HepG2 (cell line): ENCODE data around the gene TXN2. TPM values are rescaled to one million over a fixed set of nuclear protein-coding genes. Genes with fewer than 3 reads are reported as not detected.

Source experiments
- EED ChIP-seq: sonication (generic); formaldehyde crosslinking; IDR thresholded peaks from 2 replicates; pipeline ENCODE4 v1.5.0; 2020; ENCODE audit warnings: mild to moderate bottlenecking, missing genetic modification reagents
- FOSL1 ChIP-seq: sonication (generic); formaldehyde crosslinking; IDR thresholded peaks from 2 replicates; pipeline ENCODE4 v1.9.0; 2021; ENCODE audit warnings: missing genetic modification reagents, borderline replicate concordance
- HDAC2 ChIP-seq: sonication (generic); formaldehyde crosslinking; IDR thresholded peaks from 2 replicates; pipeline ENCODE4 v1.4.0; 2020; ENCODE audit warnings: missing genetic modification reagents
- PITX1 ChIP-seq: sonication (generic); formaldehyde crosslinking; IDR thresholded peaks from 2 replicates; pipeline ENCODE4 v1.5.1; 2020; ENCODE audit warnings: mild to moderate bottlenecking, missing genetic modification reagents
- SMARCC2 ChIP-seq: fragments of 450-650 bp; IDR thresholded peaks from 2 replicates; pipeline ENCODE4 v1.6.1; 2017; ENCODE audit warnings: antibody characterized with exemption, mild to moderate bottlenecking
- SOX5 ChIP-seq: IDR thresholded peaks from 2 replicates; pipeline ENCODE4 v1.6.1; 2016; ENCODE audit warnings: borderline replicate concordance
- TBX3 ChIP-seq: fragments of 450-650 bp; IDR thresholded peaks from 2 replicates; pipeline ENCODE4 v1.6.1; 2017; ENCODE audit warnings: antibody characterized with exemption, mild to moderate bottlenecking, inconsistent platforms, borderline replicate concordance
- TCF7L2 ChIP-seq: IDR thresholded peaks from 2 replicates; pipeline ENCODE4 v1.6.1; 2011; ENCODE audit warnings: mild to moderate bottlenecking, low read depth, low read length, moderate library complexity
- THAP9 ChIP-seq: sonication (generic); formaldehyde crosslinking; IDR thresholded peaks from 2 replicates; pipeline ENCODE4; 2020; ENCODE audit warnings: missing genetic modification reagents, mild to moderate bottlenecking, borderline replicate concordance
- ZFP90 ChIP-seq: sonication (generic); formaldehyde crosslinking; IDR thresholded peaks from 2 replicates; pipeline ENCODE4 v1.8.0; 2022; ENCODE audit warnings: missing genetic modification reagents, mild to moderate bottlenecking, inconsistent platforms, borderline replicate concordance
- ZNF431 ChIP-seq: sonication (generic); formaldehyde crosslinking; IDR thresholded peaks from 2 replicates; pipeline ENCODE4 v1.9.0; 2022; ENCODE audit warnings: missing genetic modification reagents, low read depth, mild to moderate bottlenecking, borderline replicate concordance
- ZNF616 ChIP-seq: sonication (generic); formaldehyde crosslinking; IDR thresholded peaks from 2 replicates; pipeline ENCODE4 v1.5.0; 2020; ENCODE audit warnings: low read depth, mild to moderate bottlenecking, missing genetic modification reagents
- polyA plus RNA-seq, 8 experiments: library from polyadenylated mRNA; depleted of rRNA in 3 of 8; stranded (reverse) in 7 of 8; unstranded in 1 of 8; fragments of >200 nt; fragmentation: Illumina TruSeq in 4 of 8; extraction: Trizol in 4 of 8; gene quantifications; 2 replicates each; pipeline versions ENCODE4 v1.2.1 to v1.2.3, GENCODE V29; 2011 to 2016; ENCODE audit warnings: low read depth in 4 of 8, missing spikeins in 1 of 8, mixed read lengths in 1 of 8; ENCODE audit not compliant: insufficient read depth in 1 of 8
- total RNA-seq, 5 experiments: library from RNA; depleted of rRNA; stranded (reverse); fragments of >200 nt; fragmentation: Illumina TruSeq; extraction: Trizol; gene quantifications; 2 replicates each; pipeline ENCODE4 v1.2.3, GENCODE V29; 2016; ENCODE audit warnings: low read depth in 1 of 5
- TF ChIP-seq, protein P1 (sequence below): sonication (generic); formaldehyde crosslinking; IDR thresholded peaks from 2 replicates; pipeline ENCODE4 v1.5.1; 2020; ENCODE audit warnings: mild to moderate bottlenecking, missing genetic modification reagents, borderline replicate concordance
- TF ChIP-seq, protein P2 (sequence below): sonication (generic); formaldehyde crosslinking; IDR thresholded peaks from 2 replicates; pipeline ENCODE4 v1.4.0; 2020; ENCODE audit warnings: missing genetic modification reagents

TXN2 gene
- total and polyA plus RNA-seq, 2 of the 13 experiments (the other 11 are each of a cell fraction or from before 2014, with no cell fraction given) = 41.4 to 109 TPM

- TF ChIP-seq, protein P1, sequence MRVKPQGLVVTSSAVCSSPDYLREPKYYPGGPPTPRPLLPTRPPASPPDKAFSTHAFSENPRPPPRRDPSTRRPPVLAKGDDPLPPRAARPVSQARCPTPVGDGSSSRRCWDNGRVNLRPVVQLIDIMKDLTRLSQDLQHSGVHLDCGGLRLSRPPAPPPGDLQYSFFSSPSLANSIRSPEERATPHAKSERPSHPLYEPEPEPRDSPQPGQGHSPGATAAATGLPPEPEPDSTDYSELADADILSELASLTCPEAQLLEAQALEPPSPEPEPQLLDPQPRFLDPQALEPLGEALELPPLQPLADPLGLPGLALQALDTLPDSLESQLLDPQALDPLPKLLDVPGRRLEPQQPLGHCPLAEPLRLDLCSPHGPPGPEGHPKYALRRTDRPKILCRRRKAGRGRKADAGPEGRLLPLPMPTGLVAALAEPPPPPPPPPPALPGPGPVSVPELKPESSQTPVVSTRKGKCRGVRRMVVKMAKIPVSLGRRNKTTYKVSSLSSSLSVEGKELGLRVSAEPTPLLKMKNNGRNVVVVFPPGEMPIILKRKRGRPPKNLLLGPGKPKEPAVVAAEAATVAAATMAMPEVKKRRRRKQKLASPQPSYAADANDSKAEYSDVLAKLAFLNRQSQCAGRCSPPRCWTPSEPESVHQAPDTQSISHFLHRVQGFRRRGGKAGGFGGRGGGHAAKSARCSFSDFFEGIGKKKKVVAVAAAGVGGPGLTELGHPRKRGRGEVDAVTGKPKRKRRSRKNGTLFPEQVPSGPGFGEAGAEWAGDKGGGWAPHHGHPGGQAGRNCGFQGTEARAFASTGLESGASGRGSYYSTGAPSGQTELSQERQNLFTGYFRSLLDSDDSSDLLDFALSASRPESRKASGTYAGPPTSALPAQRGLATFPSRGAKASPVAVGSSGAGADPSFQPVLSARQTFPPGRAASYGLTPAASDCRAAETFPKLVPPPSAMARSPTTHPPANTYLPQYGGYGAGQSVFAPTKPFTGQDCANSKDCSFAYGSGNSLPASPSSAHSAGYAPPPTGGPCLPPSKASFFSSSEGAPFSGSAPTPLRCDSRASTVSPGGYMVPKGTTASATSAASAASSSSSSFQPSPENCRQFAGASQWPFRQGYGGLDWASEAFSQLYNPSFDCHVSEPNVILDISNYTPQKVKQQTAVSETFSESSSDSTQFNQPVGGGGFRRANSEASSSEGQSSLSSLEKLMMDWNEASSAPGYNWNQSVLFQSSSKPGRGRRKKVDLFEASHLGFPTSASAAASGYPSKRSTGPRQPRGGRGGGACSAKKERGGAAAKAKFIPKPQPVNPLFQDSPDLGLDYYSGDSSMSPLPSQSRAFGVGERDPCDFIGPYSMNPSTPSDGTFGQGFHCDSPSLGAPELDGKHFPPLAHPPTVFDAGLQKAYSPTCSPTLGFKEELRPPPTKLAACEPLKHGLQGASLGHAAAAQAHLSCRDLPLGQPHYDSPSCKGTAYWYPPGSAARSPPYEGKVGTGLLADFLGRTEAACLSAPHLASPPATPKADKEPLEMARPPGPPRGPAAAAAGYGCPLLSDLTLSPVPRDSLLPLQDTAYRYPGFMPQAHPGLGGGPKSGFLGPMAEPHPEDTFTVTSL (CRISPR knock-in tag) = no peak
- TF ChIP-seq ZNF431 (CRISPR knock-in tag) (no peak), TBX3 (no peak), TCF7L2 (no peak), EED (CRISPR knock-in tag) (no peak), PITX1 (CRISPR knock-in tag) (no peak; the same call in 1 of the 2 replicates), SMARCC2 (no peak), THAP9 (peak; percentile 20; the same call in 1 of the 2 replicates), SOX5 (no peak; the same call in 1 of the 2 replicates), HDAC2 (CRISPR knock-in tag) (peak; percentile 80), FOSL1 (CRISPR knock-in tag) (no peak), ZNF616 (no peak), ZFP90 (CRISPR knock-in tag) (0 out of 2 replicates have a peak, but pooled peaks have one; percentile 58)
- TF ChIP-seq, protein P2, sequence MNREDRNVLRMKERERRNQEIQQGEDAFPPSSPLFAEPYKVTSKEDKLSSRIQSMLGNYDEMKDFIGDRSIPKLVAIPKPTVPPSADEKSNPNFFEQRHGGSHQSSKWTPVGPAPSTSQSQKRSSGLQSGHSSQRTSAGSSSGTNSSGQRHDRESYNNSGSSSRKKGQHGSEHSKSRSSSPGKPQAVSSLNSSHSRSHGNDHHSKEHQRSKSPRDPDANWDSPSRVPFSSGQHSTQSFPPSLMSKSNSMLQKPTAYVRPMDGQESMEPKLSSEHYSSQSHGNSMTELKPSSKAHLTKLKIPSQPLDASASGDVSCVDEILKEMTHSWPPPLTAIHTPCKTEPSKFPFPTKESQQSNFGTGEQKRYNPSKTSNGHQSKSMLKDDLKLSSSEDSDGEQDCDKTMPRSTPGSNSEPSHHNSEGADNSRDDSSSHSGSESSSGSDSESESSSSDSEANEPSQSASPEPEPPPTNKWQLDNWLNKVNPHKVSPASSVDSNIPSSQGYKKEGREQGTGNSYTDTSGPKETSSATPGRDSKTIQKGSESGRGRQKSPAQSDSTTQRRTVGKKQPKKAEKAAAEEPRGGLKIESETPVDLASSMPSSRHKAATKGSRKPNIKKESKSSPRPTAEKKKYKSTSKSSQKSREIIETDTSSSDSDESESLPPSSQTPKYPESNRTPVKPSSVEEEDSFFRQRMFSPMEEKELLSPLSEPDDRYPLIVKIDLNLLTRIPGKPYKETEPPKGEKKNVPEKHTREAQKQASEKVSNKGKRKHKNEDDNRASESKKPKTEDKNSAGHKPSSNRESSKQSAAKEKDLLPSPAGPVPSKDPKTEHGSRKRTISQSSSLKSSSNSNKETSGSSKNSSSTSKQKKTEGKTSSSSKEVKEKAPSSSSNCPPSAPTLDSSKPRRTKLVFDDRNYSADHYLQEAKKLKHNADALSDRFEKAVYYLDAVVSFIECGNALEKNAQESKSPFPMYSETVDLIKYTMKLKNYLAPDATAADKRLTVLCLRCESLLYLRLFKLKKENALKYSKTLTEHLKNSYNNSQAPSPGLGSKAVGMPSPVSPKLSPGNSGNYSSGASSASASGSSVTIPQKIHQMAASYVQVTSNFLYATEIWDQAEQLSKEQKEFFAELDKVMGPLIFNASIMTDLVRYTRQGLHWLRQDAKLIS (CRISPR knock-in tag) = no peak
These were observed 55.4 kb downstream of the TXN2 start (continued) for GRCh38 chr22:36425977-36426523.
